ENCODE results near the gene RELL2.

DNA sequence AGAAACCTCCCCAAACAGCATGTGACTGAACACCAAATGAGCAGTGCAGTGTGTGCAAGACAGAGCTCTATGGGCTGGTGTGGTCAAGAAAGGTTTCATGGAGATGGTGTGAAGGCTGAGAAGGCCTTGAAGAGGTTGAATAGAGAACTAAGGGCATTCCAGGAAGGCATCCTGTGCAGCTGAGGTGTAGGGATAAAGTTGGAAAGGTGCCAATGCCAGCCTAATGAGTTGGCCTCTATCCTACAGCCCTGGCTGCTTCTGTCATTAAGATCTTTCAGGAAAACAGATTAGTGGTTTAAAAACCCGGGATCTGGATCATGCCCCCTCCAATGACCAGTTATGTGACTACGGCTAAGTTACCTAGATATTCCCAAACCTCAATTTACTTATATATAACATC lies 4.1 kb upstream of the RELL2 start:
- TF ChIP-seq EP300 (IDR thresholded peaks at IDR 0.05) = no peak
- TF ChIP-seq, protein P1, sequence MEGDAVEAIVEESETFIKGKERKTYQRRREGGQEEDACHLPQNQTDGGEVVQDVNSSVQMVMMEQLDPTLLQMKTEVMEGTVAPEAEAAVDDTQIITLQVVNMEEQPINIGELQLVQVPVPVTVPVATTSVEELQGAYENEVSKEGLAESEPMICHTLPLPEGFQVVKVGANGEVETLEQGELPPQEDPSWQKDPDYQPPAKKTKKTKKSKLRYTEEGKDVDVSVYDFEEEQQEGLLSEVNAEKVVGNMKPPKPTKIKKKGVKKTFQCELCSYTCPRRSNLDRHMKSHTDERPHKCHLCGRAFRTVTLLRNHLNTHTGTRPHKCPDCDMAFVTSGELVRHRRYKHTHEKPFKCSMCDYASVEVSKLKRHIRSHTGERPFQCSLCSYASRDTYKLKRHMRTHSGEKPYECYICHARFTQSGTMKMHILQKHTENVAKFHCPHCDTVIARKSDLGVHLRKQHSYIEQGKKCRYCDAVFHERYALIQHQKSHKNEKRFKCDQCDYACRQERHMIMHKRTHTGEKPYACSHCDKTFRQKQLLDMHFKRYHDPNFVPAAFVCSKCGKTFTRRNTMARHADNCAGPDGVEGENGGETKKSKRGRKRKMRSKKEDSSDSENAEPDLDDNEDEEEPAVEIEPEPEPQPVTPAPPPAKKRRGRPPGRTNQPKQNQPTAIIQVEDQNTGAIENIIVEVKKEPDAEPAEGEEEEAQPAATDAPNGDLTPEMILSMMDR (IDR thresholded peaks at IDR 0.05) = no peak
- no peak for TF ChIP-seq POLR2A (IDR thresholded peaks at IDR 0.05)
